Kidney capillary endothelial cell (primary cell): ENCODE results near the gene SRP19.
"Not testable (repeated sequence)": the region's sequence is repeated elsewhere in the genome, so short reads cannot be mapped to it uniquely, and the experiment has no call there.

Source experiments
- DNase-seq: peaks from one replicate; pipeline ENCODE4 v3.0.0-alpha.2; 2018; ENCODE audit warnings: low spot score

Gene SRP19

DNA sequence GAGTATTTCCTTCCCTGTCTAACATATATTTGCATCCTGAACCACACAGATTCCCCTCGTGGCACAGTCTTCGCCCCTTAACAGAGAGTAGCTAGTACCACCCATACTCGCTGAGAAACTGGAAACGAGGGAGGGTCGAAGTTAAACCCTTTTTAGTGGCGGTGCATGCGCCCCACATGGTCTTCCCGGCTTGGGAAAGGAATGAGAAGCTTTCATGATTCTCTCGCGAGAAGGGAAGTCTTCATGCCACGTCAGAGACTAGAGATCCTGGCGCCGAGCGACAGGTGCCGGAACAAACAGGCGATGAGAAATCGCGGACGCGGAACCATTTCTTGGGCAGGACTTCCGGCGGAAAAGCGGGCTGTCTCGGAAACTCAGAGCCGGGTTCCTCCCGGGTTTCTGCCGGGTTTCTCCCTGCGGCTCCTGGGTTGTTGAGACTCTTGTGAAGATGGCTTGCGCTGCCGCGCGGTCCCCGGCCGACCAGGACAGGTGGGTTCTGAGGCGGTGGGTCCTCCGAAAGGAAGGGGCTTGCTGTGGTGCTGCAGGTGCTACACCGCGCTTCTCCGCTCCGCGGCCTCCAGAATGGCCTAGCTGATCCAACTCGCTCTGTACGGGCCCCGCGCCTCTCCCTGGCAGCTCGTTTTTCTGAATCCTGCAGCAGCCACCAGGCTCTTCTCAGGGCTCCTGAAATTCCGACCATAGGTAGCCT is at the start of gene SRP19:
Gene SRP19, plus strand, starts transcription at position 359 of the 709 bp plus-strand sequence. Its CDS starts 90 bp downstream, at position 449.
- peak; percentile 95 for DNase-seq

DNA sequence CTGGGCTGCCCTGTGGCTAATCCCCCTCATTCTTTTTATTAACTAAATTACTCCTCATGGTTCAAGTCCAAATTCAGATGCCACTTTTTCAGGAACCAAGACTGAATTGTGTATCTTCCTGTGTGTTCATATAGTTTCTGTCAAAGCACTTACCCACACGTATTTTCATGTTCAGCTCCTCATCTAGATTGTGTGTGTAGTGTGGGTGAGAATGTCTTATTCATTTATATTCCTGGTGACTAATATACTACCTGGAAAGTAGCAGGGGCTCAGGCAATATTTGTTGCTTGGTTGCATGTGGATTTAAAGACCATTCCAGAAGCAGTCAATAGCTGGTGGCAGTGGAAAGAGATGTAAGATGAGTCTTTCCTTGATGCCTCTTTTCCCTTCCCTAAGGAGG is 48.5 kb upstream of the SRP19 start:
- DNase-seq: no peak

DNA sequence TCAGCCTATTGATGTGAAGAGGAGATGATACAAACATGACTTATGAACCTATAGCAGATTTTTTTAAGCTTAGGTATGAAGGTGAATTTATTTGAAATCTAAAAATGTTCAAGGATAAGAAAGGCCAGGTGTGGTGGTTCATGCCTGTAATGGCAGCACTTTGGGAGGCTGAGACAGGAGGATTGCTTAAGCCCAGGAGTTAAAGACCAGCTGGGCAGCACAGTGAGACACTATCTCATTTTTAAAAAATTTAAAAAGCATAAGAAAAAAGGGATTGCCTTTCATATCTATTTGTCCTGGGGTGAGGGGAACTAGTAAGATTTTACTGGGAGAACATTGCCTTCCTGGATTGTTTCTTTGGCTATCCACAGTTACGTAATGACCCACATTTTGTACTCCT is 40.8 kb upstream of the SRP19 start:
- no peak for DNase-seq

DNA sequence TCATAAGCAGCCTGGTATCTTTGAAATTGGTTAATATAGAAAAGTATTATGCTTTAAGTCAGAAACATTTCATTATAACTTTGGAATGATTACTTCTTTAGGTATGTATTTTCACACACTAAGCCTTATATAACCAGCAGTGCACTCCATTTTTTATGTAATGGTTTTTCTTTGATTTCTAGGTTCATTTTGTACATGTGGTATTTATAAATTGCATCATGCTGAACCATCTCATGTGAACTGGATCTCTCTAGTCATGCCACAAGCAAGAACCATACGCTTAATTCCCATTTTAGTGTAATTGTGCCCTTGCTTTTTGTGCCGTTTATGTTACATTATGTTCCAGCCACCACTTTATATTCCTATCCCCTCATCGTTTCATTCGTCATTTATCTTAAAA is 38.6 kb upstream of the SRP19 start:
- no peak for DNase-seq

DNA sequence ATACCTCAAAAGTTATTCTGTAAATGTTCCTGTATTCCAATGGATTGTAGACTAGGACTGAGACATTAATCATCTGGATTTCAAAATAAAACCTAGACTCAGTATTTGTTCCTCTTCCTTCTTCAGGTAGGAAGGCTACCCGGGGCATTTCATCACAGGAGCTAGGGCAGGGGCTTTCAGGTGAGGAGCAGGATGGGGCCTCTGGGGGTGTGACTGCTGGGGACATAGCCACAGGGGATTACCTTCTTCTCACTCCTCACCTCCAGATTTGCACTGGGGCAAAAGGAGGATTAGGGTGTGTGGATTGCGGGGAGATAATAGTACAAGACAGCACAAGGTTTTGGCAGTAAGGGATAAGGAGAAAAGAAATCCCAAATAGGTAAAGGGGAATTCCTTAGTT is 37.9 kb upstream of the SRP19 start:
- DNase-seq: no peak

DNA sequence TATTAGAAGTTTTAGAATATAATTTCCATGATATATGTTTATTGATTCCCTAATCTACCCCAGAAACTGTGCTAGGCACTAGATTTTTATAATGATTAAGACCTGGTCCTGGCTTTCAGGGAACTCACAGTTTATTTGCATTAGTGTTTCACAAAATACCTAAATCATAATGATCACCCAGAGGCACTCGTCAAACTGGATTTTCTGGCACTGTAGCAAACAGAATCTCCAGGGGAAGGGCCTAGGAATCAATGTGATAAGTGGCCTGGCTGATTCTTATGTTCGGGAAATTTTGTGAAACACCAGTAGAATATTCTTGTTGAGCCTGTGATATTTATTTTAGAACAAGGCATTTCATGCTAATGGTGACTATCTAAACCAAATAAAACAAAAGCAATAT is 37.4 kb upstream of the SRP19 start:
- DNase-seq: no peak

DNA sequence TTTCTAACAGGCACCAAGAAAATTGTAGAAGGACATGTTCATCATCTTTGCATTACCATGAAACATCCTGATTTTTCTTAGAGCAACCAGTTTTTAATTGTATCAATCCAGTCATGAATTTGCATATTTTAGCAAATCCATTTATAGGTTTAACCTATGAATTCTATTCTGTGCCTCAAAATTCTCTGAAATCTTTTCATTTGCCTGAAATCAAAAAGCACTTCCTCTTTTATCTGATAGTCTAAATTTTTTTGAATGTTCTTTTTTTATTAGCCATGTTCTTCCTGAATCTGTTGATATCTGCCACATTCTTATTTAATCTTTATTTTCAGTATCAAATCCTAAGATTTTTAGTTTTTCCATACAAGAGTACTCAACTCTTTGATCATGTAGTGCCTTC is 36.9 kb upstream of the SRP19 start:
- DNase-seq: no peak

DNA sequence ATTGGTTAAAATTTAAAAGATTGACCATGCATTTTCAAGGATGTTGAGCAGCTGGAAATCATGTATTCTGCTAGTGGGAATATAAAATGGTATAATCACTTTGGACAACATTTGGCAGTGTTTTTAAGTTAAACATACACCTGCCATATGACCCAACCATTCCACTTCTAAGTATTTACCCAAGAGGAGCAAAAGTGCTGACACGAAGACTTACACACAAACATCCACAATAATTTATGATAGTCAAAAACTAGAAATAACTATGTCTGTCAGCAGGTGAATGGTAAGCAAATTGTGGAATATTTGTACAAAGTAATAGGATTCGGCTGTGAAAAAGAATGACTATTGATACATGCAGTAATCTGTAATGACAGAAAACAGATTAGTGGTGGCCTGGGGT is 30.7 kb upstream of the SRP19 start:
- DNase-seq: no peak

DNA sequence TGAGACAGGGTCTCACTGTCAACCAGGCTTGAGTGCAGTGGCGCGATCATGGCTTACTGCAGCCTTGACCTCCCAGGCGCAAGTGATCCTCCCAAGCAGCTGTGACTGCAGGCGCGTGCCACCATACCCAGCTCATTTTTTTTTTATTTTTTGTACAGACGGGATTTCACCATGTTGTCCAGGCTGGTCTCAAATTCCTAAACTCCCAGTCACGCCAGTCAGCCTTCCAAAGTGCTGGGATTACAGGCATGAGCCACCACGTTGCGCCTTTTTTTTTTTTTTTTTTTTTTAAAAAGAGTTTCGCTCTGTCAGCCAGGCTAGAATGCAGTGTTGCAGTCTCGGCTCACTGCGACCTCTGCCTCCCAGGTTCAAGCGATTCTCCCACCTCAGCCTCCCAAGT is 27.1 kb upstream of the SRP19 start:
- DNase-seq: no peak

DNA sequence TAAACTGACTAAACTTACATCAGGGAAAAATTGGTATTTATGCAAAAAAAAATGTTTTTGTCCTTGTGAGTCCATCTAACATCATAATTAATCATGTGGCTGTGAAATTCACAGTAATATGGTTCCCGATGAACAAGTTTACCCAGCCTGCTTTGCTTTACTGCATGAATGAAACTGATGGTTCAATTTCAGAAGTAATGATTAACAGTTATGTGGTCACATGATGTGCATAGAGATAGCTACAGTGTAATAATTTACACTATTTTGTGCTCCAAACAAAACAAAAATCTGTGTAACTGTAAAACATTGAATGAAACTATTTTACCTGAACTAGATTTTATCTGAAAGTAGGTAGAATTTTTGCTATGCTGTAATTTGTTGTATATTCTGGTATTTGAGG is 16.6 kb upstream of the SRP19 start:
- DNase-seq: no peak

DNA sequence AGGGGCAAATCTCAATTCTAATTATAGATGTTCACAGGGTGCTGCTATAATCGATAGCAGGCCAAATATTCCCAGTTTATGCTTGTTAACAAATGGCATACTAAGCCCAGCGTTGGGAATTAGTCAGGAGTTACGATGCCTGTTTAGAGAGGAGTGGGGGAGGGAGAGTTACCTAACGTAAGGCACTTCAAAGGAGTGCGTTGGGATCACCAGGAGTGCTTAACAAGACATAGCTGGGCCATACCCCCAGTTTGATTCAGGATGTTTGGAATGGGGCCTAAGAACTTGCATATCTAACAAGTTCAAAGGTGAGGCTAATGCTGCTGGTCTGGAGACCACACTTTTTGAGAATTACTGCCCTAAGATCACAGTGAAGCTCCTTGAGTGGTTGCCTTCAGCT is 14.5 kb upstream of the SRP19 start:
- DNase-seq: no peak

DNA sequence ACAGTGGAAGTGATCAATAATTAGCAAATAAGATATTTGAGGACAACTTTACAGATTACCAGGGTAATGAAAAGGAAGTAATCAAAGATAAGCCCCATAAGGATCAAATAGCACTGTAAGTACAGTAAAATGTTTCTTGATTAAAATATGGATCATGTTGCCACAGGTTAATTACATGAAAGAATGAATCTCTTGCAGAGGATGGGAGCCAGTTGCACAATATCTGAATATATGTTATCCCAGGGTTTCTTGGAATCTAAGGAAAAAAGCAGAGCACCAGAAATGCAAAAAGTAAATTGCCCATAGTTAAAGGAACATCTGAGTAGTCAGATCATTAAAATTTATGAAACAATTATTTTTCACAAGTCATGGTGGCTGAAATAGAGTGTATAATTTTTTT is 13.8 kb upstream of the SRP19 start:
- DNase-seq: no peak

DNA sequence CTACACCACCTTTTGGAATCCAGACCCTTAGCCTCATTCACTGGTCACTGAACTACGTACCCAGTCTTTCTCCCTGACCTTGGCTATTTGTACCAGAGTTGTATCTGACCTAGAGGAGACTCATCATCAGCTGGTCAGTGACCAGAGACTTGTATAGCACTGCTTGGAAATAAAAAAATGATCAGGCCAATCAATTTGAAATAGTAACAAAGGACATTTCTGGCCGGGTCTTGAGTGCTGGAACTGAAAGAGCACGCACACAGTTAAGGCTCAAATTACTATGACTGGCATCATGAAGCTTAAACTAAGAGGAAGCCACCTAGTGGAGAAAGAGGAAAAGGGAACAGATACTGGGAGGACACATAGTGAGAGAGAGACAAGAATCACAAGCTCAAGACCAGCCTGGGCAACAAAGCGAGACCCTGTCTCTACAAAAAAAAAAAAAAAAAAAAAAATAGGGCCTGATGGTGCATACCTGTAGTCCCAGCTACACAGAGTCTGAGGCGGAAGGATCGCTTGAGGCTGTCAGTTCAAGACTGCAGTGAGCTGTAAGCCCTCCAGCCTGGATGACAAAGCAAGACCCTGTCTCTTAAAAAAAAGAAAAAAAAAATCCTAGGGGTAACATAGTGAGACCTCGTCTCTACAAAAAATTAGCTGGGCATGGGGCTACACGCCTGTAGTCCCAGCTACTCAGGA is 12.8 kb upstream of the SRP19 start:
- peak; percentile 65 for DNase-seq

DNA sequence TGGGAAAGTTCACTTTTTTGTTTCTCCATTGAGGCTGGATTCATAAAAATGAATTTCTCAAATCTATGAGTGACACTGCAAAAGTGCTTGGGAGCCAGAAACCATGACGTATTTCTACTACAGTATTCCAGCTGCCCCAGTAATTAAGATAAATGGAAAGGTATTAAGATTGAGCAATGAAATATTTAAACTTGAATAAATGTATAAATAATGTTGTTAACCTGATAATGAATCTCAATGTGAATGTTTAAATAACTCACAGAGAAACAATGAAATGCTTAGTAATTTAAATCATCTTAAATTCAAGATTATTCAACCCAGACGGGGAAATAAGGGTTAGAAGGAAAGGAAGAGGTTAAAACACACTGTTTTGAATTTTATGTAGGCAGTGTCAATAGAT is 11.2 kb upstream of the SRP19 start:
- no peak for DNase-seq

DNA sequence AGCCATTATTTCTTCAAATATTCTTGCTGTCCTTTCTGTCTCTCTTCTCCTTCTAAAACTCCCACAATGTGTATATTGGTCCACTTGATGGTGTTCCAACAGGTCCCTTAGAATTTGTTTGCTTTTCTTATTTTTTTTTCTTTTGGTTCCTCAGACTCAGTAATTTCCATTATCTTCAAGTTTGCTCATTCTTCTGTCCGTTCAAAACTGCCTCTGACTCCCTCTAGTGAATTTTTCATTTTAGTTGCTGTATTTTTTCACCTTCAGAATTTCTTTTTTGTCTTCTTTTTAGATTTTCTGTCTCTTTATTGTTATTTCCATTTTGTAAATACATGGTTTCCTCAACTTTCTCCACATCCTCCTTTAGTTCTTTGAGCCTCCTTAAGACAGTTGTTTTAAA is 6.4 kb upstream of the SRP19 start:
- no peak for DNase-seq

DNA sequence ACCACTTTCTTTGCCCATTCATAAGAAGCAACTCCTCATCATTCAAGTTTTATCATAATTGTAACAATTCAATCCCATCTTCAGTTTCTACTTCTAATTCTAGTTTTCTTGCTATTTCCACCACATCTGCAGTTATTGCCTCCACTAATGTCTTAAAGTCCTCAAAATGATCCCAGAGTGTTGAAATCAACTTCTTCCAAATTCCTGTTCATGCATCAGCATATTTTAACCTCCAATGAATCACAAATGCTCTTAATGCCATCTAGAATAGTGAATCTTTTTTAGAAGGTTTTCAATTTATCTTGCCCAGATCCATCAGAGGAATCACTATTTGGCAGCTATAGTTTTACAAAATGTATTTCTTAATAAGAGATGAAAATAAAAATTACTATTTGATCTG is 3.2 kb upstream of the SRP19 start:
- no peak for DNase-seq

DNA sequence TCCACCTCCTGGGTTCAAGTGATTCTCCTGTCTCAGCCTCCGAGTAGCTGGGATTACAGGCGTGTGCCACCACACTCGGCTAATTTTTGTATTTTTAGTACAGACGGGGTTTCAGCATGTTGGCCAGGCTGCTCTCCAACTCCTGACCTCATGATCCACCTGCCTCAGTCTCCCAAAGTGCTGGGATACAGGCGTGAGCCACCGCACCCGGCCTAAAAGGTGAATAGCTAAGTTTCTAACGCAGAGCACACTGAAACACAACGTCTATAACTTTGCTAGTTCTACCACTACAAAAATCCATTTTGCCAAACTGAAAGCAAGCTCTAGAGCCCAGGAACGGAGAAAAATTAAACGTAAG is 537 bp upstream of the SRP19 start:
- not testable (repeated sequence) for DNase-seq

DNA sequence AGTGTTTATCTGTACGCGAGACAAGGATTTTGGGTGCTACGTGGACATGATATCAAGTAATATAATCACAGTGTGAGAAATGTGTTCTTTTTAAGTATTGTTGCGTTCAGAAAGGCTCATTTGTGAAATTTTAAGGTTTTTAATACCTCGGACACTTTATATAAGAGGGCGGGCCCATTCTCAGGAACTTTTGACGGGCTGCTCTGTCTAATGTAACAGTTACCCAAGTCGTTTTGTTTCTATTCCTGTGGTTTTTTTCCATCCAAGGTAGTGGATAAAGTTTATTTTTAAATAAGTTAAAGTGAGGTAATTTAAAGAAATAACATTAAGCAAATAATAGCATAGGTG is 525 bp downstream of the SRP19 start:
- no peak for DNase-seq

DNA sequence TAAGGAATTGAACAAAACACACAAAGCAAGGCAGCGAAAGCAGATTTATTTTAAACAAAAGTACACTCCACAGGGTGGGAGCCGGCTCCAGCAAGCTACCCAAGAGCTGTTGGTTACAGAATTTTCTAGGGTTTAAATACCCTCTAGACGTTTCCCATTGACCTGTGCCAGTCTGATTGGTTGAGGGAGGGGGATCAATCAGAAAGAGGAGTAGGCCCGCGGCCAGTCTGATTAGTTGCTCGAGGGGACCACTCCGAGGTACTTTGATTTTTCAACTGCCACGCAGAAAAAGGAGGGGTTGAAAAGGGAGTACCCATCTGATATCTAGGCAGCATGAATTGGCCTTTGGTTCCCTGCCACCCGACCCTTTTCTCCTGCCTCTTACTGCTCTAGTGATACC is 998 bp downstream of the SRP19 start:
- no peak for DNase-seq

DNA sequence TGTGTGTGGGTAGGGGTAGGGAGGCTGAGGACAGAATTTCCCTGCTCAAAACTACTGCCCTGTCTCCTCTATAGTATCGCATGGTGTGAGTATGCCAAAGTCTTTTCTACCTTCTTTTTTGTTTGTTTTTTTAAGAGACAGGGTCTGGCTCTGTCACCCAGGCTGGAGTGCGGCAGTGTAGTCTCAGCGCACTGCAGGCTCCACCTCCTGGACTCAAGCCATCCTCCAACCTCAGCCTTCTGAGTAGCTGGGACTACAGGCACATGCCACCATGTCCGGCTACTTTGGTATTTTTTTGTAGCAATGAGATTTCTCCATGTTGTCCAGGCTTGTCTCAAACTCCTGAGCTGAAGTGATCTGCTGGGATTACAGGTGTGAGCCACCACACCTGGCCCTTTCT is 2.5 kb downstream of the SRP19 start:
- DNase-seq: no peak

DNA sequence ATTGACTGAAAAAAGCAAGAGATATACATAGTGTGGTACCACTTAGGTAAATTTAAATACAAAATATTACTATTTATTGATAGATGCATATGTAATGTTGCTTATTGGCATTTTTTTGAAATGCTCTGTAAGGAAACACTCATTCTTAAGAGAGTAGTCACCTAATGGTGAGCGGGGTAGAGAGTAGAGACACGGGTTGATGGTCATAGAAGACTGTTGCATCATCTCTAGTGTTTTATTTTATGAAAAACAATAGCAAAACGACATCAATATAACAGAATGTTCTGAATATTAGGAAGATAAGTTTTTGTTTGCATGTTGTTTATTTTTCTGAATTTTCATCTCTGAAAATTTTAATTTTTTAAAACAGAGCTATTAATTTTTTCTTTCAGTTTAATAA is 4.0 kb downstream of the SRP19 start:
- DNase-seq: no peak

DNA sequence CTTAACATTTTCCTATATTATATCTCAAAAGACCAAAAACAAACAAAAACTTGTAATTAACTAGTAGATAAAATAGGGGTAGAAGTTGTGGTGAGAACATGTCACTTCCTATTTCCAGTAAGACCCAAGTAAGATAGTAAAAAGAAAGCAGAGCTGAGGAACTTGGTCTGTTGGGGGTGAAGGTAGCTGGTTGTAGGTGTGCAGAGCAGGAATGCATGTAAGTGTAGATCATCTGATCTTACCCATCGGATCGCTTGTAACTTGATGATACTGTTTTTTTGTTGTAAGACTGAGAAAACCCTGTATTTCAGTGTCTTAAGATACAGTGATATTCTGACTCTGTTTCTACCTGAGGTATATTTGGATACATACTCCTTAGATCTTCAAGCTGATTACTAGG is 5.7 kb downstream of the SRP19 start:
- no peak for DNase-seq

DNA sequence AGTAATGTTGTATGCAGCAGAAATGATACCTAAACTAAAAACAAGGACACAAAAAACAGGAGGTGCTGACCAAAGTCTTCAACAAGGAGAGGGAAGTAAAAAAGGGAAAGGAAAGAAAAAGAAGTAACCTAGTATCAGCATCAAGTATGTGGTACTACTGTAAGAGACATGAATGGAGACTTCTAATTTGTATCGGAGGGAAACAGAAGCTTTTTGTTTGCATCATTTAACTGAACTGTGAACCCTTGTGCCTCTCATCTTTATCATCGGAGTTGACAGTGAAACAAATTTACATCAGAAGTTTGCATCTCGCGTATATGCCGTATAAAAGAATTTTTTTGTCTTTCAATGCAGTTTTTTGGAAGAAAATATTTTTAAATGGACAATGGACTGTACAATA is 6.3 kb downstream of the SRP19 start:
- no peak for DNase-seq

DNA sequence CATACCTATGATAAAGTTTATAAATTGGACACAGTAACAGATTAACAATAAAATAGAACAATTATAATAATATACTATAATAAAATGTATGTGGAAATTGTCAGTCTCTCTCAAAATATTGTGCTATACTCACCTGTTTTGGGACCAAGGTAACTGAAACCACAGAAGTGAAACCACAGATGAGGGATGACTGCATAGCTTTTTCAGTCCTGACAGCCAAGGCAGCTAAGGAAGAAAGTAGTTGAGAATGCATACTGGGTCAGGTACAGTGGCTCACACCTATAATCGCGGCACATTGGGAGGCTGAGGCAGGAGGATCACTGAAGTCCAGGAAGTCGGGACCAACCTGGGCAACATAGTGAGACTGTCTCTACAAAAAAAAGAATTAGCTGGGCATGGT is 8.9 kb downstream of the SRP19 start:
- no peak for DNase-seq
